Measurements from ENCODE around the gene DTNB. TPM values are rescaled to one million over a fixed set of nuclear protein-coding genes. Genes with fewer than 3 reads are reported as not detected.
A peak's percentile ranks its signal among the peaks of the same experiment; 100 is the strongest.

The DTNB gene
- total RNA-seq, 1 experiment from 2014 or later: 25.1 TPM

GRCh38 chr2:25597881-25598280, 75.5 kb downstream of the DTNB start:
- Histone ChIP-seq H3K27ac (no peak overlapping the region), H3K27me3 (no peaks in the 10 kb centered on the region), H3K9me3 (replicated peaks) (no peaks in the 10 kb centered on the region), H3K36me3 (no peaks in the 10 kb centered on the region), H3K4me3 (no peak overlapping the region), H3K4me1 (no peaks in the 10 kb centered on the region)
- DNase-seq: no peak

GRCh38 chr2:25596516-25597244, 76.7 kb downstream of the DTNB start:
- Histone ChIP-seq H3K4me1 (no peaks in the 10 kb centered on the region), H3K36me3 (no peaks in the 10 kb centered on the region), H3K27ac (no peak overlapping the region), H3K4me3 (no peak overlapping the region), H3K27me3 (no peaks in the 10 kb centered on the region), H3K9me3 (replicated peaks) (no peaks in the 10 kb centered on the region)
- no peak for DNase-seq

GRCh38 chr2:25595393-25595792, 78.0 kb downstream of the DTNB start:
- no peak for DNase-seq
- Histone ChIP-seq H3K27ac (no peak overlapping the region), H3K4me1 (no peaks in the 10 kb centered on the region), H3K36me3 (no peaks in the 10 kb centered on the region), H3K27me3 (no peaks in the 10 kb centered on the region), H3K4me3 (no peak overlapping the region), H3K9me3 (replicated peaks) (no peaks in the 10 kb centered on the region)

- H3K4me3 ChIP-seq: no peak overlapping the region
- H3K9me3 ChIP-seq (replicated peaks): no peaks in the 10 kb centered on the region
- no peaks in the 10 kb centered on the region for H3K4me1 ChIP-seq
- H3K27me3 ChIP-seq: no peaks in the 10 kb centered on the region
- DNase-seq: no peak
- H3K27ac ChIP-seq: no peak overlapping the region
- no peaks in the 10 kb centered on the region for H3K36me3 ChIP-seq
Measured at GRCh38 chr2:25594991-25595390, 78.4 kb downstream of the DTNB start.

GRCh38 chr2:25592766-25593292, 80.5 kb downstream of the DTNB start:
- no peak for DNase-seq
- Histone ChIP-seq H3K27ac (no peak overlapping the region), H3K27me3 (no peaks in the 10 kb centered on the region), H3K4me3 (no peak overlapping the region), H3K9me3 (replicated peaks) (no peaks in the 10 kb centered on the region), H3K4me1 (no peaks in the 10 kb centered on the region), H3K36me3 (no peaks in the 10 kb centered on the region)

- H3K36me3 ChIP-seq: no peaks in the 10 kb centered on the region
- no peak for DNase-seq
- no peaks in the 10 kb centered on the region for H3K9me3 ChIP-seq (replicated peaks)
- H3K4me1 ChIP-seq: no peaks in the 10 kb centered on the region; the same call in 1 of the 2 replicates
- H3K27ac ChIP-seq: no peak overlapping the region
- no peak overlapping the region for H3K4me3 ChIP-seq
- H3K27me3 ChIP-seq: no peaks in the 10 kb centered on the region
Measured at GRCh38 chr2:25590921-25591505, 82.4 kb downstream of the DTNB start.

GRCh38 chr2:25589676-25590205, 83.6 kb downstream of the DTNB start:
- no peak for DNase-seq
- Histone ChIP-seq H3K36me3 (no peaks in the 10 kb centered on the region), H3K9me3 (replicated peaks) (no peaks in the 10 kb centered on the region), H3K4me1 (peaks cover 10% of the 10 kb centered on the region), H3K27me3 (no peaks in the 10 kb centered on the region), H3K4me3 (no peak overlapping the region), H3K27ac (no peak overlapping the region)

- Histone ChIP-seq H3K27ac (no peak overlapping the region), H3K4me3 (no peak overlapping the region), H3K36me3 (no peaks in the 10 kb centered on the region), H3K4me1 (peaks cover 12% of the 10 kb centered on the region), H3K27me3 (no peaks in the 10 kb centered on the region), H3K9me3 (replicated peaks) (no peaks in the 10 kb centered on the region)
- DNase-seq: no peak
Measured at GRCh38 chr2:25588576-25588975, 84.8 kb downstream of the DTNB start.

GRCh38 chr2:25587361-25587760, 86.0 kb downstream of the DTNB start:
- Histone ChIP-seq H3K9me3 (replicated peaks) (no peaks in the 10 kb centered on the region), H3K27me3 (no peaks in the 10 kb centered on the region), H3K4me3 (no peak overlapping the region), H3K27ac (no peak overlapping the region), H3K36me3 (no peaks in the 10 kb centered on the region), H3K4me1 (peaks cover 12% of the 10 kb centered on the region)
- DNase-seq: no peak

- DNase-seq: no peak
Measured at GRCh38 chr2:25586726-25587144, 86.6 kb downstream of the DTNB start.

GRCh38 chr2:25585189-25585588, 88.2 kb downstream of the DTNB start:
- Histone ChIP-seq H3K27ac (no peak overlapping the region), H3K9me3 (replicated peaks) (no peaks in the 10 kb centered on the region), H3K4me3 (no peak overlapping the region), H3K4me1 (peaks cover 12% of the 10 kb centered on the region), H3K36me3 (no peaks in the 10 kb centered on the region), H3K27me3 (no peaks in the 10 kb centered on the region)
- DNase-seq: peak in 1 of 2 experiments; percentile 58

More at GRCh38 chr2:25586726-25587144, 86.6 kb downstream of the DTNB start:
- H3K9me3 ChIP-seq (replicated peaks): no peaks in the 10 kb centered on the region
- H3K27me3 ChIP-seq: no peaks in the 10 kb centered on the region
- H3K36me3 ChIP-seq: no peaks in the 10 kb centered on the region
- no peak overlapping the region for H3K27ac ChIP-seq
- peaks cover 12% of the 10 kb centered on the region for H3K4me1 ChIP-seq
- no peak overlapping the region for H3K4me3 ChIP-seq

GRCh38 chr2:25582077-25582830, 91.1 kb downstream of the DTNB start:
- DNase-seq: no peak
- H3K27ac ChIP-seq: no peak overlapping the region
- H3K27me3 ChIP-seq: no peaks in the 10 kb centered on the region
- H3K4me3 ChIP-seq: no peak overlapping the region
- 0 out of 2 replicates have a peak, but pooled peaks cover 4% of the 10 kb centered on the region for H3K36me3 ChIP-seq
- peaks cover 12% of the 10 kb centered on the region for H3K4me1 ChIP-seq
- no peaks in the 10 kb centered on the region for H3K9me3 ChIP-seq (replicated peaks)

GRCh38 chr2:25576596-25576995, 96.8 kb downstream of the DTNB start:
- Histone ChIP-seq H3K27ac (no peak overlapping the region), H3K4me1 (no peaks in the 10 kb centered on the region), H3K36me3 (peaks cover 9% of the 10 kb centered on the region), H3K4me3 (no peak overlapping the region), H3K27me3 (no peaks in the 10 kb centered on the region), H3K9me3 (replicated peaks) (no peaks in the 10 kb centered on the region)
- no peak for DNase-seq

GRCh38 chr2:25572638-25573037, 100.7 kb downstream of the DTNB start:
- H3K4me1 ChIP-seq: no peaks in the 10 kb centered on the region
- no peak for DNase-seq
- H3K27me3 ChIP-seq: no peaks in the 10 kb centered on the region
- H3K27ac ChIP-seq: no peak overlapping the region
- no peaks in the 10 kb centered on the region for H3K9me3 ChIP-seq (replicated peaks)
- H3K36me3 ChIP-seq: peaks cover 5% of the 10 kb centered on the region
- no peak overlapping the region for H3K4me3 ChIP-seq

All from SJCRH30 (cell line).